ENCODE measurements around the gene MAP3K2.

MAP3K2 gene

GRCh38 chr2:127302168-127302567 is 85.6 kb downstream of the MAP3K2 start:
- no peak for DNase-seq

DNA sequence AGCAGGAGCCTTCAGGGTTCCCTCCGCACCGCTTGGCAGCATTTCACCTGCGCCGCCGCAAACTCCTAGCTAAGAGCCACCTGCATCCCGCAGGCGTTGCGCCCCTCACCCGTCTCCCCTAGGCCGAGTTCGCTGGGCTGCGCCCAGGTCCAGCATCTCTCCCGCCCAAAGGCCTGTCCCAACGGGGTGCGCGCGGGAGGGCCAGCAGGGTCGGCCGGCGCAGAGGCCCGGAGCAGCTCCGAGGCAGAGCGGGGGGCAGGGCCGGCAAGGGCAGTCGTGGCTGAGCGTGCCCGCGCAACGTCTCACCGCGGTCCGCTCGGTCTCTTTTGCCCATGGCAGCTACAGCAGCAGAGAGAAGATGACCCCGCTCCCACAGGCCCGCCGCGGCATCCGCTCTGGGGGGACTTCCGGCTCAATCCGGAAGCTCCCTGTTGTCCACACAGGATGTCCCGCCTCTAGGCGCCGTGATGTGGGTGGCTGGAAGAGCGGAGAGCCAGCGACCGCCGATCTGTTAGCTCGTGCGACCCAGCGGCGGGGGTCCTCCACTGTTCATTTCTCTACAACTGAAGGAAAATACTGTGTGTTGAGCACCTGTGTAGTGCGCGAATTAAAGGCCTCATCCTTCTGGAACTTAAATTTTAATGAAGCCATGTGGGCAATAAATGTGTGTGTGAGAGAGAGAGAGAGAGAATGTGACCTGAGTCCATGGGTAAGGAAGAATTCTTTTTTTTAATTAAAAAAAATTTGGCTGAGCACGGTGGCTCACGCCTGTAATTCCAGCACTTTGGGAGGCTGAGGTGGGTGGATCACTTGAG is 93.8 kb downstream of the MAP3K2 start, which contains the start of gene ERCC3:
Gene ERCC3, minus strand, starts transcription at position 397 of the 815 bp plus-strand sequence. Its CDS starts 63 bp downstream, at position 334.
- DNase-seq = peak; percentile 88

DNA sequence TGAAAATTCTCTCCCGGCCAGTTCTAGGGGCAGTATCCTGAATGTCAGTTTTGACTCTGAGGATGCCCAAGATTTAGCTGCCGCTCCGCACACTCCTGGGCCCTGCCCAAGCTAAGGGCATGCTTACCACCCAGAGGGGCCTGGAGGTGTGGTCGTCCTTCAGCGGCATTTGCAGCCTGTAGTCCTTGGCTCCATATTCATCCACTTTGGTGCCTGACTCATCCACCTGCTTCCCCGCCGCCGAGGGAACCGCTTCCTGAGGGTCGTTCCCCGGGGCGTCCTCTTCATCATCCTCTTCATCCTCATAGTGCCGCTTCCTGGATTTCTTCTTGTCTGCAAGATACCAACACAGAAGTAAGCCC is 94.4 kb downstream of the MAP3K2 start:
- DNase-seq = no peak

DNA sequence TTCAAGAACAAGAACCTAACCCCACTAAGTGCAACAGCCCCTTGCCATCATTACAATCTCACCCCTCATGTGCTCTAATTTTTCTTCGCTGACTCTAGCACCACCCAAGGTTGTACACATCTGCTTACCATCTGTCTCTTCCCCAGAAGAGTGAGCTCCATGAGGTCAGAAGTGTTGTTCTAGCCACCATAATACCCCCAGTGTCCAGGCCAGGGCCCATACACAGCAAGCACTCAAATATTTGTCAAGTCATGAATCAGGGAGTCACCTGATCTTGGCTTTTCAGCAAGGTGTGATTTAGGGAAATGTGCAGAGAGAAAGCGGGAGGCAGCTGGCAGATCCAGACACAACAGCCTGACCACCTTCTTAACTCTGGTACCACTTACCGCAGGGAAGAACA is 99.5 kb downstream of the MAP3K2 start:
- no peak for DNase-seq

GRCh38 chr2:127283275-127283674 is 104.5 kb downstream of the MAP3K2 start:
- DNase-seq = no peak

GRCh38 chr2:127280693-127281092 is 107.1 kb downstream of the MAP3K2 start:
- DNase-seq = no peak

- no peak for DNase-seq
These were observed 108.0 kb downstream of the MAP3K2 start for GRCh38 chr2:127279781-127280180.

GRCh38 chr2:127278959-127279358 is 108.8 kb downstream of the MAP3K2 start:
- no peak for DNase-seq

GRCh38 chr2:127277028-127277427 is 110.7 kb downstream of the MAP3K2 start:
- no peak for DNase-seq

DNA sequence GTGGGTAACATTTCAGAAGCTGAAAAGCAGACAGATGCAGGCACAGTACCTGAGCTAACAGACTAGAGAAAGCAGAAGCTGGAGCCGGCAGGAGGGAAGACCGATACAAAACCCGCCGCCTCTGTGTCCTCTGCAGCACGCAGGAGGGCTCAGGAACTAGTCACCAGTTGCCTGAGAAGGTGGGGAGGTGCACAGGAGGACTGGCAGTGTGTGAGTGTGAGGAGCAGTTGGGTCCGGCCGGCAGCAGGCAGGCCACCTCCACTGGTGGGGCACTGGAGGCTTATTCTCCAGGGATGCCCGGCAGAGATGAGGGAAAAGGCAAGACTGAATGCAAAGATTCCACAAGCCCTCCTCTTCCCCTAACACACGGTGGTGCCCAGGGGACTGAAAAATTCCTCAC is 112.0 kb downstream of the MAP3K2 start:
- DNase-seq = no peak

DNA sequence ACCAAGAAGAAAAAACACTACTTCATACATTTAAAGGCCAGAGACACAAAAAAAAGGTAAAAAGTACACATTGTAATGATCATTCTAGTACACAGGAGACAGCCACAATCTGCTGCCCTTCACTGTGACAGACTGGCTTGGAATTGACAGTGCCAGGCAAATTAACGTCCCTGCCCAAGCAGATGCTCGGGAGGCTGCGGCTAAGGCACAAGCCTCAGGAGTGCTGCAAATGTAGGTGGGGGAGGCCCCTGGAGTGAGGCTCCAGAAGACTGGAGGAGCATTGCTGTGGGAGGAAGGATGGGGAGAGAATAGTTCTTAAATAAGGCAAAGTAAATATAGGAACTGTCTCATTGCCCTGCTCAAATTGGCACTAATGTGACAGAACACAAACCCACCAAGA is 112.4 kb downstream of the MAP3K2 start:
- no peak for DNase-seq

DNA sequence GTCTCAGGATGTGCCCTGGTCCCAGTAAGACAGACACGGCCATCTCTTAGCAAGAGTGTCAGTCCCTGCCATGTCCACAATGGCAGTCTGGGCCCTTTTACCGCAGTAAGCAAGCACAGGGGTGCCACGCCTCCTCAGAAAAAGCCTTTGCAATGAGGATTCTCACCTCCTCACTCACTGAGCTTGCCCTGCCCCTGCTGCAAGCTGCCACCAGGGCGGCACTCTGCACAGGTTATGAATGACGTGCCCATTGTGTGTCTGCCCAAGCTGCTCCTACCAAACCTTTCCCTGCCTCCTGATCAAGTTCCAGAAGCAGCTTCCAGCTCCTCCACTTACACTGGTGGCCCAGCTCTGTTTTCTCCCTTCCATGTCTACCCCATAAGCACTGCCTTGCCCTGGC is 117.1 kb downstream of the MAP3K2 start:
- no peak for DNase-seq

- DNase-seq = no peak
These were observed 125.9 kb downstream of the MAP3K2 start for GRCh38 chr2:127261804-127262406.

GRCh38 chr2:127259355-127259754 is 128.4 kb downstream of the MAP3K2 start:
- no peak for DNase-seq

GRCh38 chr2:127256866-127257265 is 130.9 kb downstream of the MAP3K2 start:
- no peak for DNase-seq

- no peak for DNase-seq
These were observed 131.4 kb downstream of the MAP3K2 start for GRCh38 chr2:127256381-127256780.

DNA sequence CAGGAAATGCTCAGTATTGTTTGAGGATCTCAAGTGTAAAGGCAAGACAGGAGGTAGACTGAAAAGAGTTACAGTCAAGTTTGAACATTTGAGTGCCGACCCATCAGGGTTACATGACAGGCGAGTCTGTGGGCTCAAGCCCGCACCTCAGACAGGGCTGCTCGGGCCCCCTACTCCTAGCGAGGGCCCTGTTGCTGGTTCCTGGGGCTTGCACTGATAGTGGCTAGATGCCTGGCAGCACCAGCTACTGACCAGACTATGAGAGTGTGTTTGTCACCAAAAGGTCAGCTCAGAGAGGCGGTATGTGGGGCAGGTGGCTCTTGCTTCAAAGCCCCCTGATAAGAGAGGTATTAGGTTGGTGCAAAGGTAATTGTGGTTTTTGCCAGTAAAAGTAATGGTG is 132.1 kb downstream of the MAP3K2 start:
- no peak for DNase-seq

- DNase-seq = no peak
These were observed 132.6 kb downstream of the MAP3K2 start for GRCh38 chr2:127255146-127255545.

DNA sequence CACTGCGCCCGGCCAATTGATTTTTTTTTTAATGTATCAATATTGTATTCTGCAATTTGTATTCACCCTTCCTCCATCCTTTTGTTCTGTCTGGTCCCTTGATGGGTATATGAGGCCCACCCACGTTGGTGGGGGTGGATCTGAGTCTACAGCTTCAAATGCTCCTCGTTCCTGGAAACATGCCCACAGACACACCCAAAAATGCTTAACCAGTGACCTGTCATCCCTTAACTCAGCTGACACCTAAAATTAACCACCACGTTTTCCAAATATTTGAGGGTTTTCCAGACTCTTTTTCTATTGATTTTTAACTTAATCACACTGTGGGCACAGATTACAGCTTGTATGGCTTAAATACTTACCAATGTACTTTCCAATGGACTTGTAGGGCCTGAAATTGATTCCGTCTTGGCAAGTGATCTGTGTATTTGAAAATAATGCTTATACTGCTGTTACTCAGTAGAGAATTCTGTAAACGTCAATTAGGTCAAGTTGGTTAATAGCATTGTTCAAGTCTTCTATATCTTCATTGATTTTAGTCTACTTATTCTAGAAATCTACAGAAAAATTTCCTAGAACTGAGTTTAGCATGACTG is 133.3 kb downstream of the MAP3K2 start:
- no peak for DNase-seq
